ENCODE measurements around the gene HECA. TPM values are rescaled to one million over a fixed set of nuclear protein-coding genes. Genes with fewer than 3 reads are reported as not detected.
A peak's percentile ranks its signal among the peaks of the same experiment; 100 is the strongest.

Gene HECA
- total RNA-seq, 1 donor from 2014 or later = 48.9 TPM

DNA sequence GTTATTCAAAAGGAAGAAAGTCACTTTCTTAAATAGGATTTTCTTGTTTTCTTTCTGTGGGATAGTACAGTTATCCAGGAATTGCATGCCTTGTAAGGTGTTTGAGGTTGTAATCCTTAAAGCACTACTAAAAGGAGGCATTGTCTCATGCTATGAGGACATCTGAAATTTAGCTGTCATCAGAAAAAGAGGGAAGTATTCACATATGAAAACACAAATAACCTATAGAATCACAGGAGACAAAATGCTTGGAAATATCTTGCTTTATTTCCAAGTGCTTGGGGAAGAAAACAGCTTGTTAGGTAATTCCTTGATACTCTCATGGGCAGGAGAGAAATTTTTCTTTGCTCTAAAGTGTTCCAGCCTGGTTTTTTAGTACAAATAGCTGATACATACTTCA is 40.1 kb downstream of the HECA start:
- TF ChIP-seq CTCF (IDR thresholded peaks at IDR 0.05) = no peak
- Histone ChIP-seq H3K4me1 (no peaks in the 10 kb centered on the region), H3K36me3 (peaks cover 59% of the 10 kb centered on the region), H3K27me3 (no peaks in the 10 kb centered on the region), H3K4me3 (no peak overlapping the region), H3K9me3 (no peaks in the 10 kb centered on the region), H3K27ac (no peak overlapping the region)
- ATAC-seq = no peak
- DNase-seq = no peak
- intact Hi-C loops (cut with DNase I) = no loop called here

DNA sequence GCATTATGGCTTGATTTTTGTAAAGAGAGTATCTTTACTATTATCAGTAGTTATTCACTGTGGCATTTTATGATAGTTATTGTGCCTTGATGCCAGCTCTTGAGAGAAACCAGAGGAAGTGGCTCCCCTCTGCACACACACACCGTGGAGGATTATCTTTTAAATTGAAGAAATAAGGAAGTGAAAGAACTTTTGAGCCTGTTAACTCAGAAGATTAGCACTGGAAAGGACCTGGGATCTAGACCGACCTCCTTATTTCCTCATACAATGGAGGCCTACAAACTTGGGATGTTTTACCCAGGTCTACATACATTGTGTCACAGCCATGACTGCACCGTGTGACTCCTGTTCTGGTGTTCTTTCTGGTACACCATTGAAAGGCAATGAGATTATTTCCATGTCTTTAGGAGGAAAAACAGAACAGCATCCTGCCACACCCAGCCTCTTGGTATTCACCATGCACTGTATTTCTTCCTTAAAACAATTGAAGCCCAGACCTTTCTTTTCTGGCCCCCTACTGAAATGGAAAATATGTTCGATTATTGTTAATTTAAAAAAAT is 40.6 kb downstream of the HECA start:
- no peak for TF ChIP-seq CTCF (IDR thresholded peaks at IDR 0.05)
- Histone ChIP-seq H3K9me3 (no peaks in the 10 kb centered on the region), H3K4me1 (no peaks in the 10 kb centered on the region), H3K4me3 (no peak overlapping the region), H3K27me3 (no peaks in the 10 kb centered on the region), H3K36me3 (peaks cover 63% of the 10 kb centered on the region), H3K27ac (no peak overlapping the region)
- ATAC-seq (peak; percentile 54), DNase-seq (no peak)
- intact Hi-C loops (cut with DNase I) = no loop called here

DNA sequence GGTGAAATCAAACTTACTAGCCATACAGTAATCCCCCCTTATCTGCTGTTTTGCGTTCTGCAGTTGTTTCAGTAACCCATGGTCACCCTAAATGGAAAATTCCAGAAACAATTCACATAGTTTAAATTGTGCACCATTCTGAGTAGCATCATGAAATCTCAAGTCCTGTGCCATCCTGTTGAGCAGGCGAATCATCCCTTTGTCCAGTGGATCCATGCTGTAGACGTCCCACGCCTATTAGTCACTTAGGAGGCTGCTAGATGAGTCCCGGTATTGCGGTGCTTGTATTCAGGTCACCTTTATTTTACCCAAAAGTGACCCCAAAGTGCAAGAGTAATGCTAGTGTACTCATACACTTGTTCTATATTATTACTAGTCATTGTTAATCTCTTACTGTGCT is 46.4 kb downstream of the HECA start:
- Histone ChIP-seq H3K4me3 (no peak overlapping the region), H3K27me3 (no peaks in the 10 kb centered on the region), H3K27ac (no peak overlapping the region), H3K9me3 (no peaks in the 10 kb centered on the region), H3K36me3 (peaks cover 54% of the 10 kb centered on the region), H3K4me1 (no peaks in the 10 kb centered on the region)
- ATAC-seq (no peak), DNase-seq (no peak)
- TF ChIP-seq CTCF (IDR thresholded peaks at IDR 0.05) = no peak
- intact Hi-C loops (cut with DNase I) = no loop called here

GRCh38 chr6:139184047-139184446 is 49.2 kb downstream of the HECA start:
- peaks cover 28% of the 10 kb centered on the region for H3K36me3 ChIP-seq
- no peak for ATAC-seq
- intact Hi-C loops (cut with DNase I) = no loop called here
- no peak for TF ChIP-seq CTCF (IDR thresholded peaks at IDR 0.05)
- H3K9me3 ChIP-seq = no peaks in the 10 kb centered on the region
- no peaks in the 10 kb centered on the region for H3K27me3 ChIP-seq
- H3K4me3 ChIP-seq = no peak overlapping the region
- no peaks in the 10 kb centered on the region for H3K4me1 ChIP-seq
- DNase-seq = no peak
- H3K27ac ChIP-seq = no peak overlapping the region

DNA sequence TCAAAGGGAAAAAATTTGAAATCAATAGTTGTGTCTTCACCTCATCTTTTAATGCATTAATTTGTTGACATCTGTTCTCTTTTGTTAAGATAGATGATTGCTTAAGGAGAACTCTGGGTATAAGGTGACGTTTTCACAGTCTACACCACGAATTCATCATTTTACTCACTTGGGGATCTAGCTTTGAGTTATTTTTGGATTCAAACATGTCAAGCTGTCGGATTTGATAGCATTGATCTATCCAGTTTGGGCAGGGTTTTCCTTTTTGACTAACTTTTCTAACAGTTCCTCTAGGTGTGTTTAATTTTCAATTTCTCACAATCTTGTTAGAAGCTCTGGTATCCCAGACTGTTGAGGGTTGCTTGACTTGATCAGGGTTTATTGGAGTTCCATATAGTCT is 49.6 kb downstream of the HECA start:
- Histone ChIP-seq H3K36me3 (peaks cover 24% of the 10 kb centered on the region), H3K27me3 (no peaks in the 10 kb centered on the region), H3K4me3 (no peak overlapping the region), H3K4me1 (no peaks in the 10 kb centered on the region), H3K9me3 (no peaks in the 10 kb centered on the region), H3K27ac (no peak overlapping the region)
- DNase-seq (no peak), ATAC-seq (no peak)
- TF ChIP-seq CTCF (IDR thresholded peaks at IDR 0.05) = no peak
- intact Hi-C loops (cut with DNase I) = no loop called here

GRCh38 chr6:139186242-139186641 is 51.4 kb downstream of the HECA start:
- Histone ChIP-seq H3K4me3 (no peak overlapping the region), H3K27me3 (no peaks in the 10 kb centered on the region), H3K27ac (no peak overlapping the region), H3K9me3 (no peaks in the 10 kb centered on the region), H3K36me3 (peaks cover 9% of the 10 kb centered on the region), H3K4me1 (no peaks in the 10 kb centered on the region)
- DNase-seq (no peak), ATAC-seq (no peak)
- intact Hi-C loops (cut with DNase I) = no loop called here
- TF ChIP-seq CTCF (IDR thresholded peaks at IDR 0.05) = no peak

All from upper lobe of right lung (tissue), 1 donor.